ENCODE measurements around the gene METTL8. TPM values are rescaled to one million over a fixed set of nuclear protein-coding genes. Genes with fewer than 3 reads are reported as not detected.

The METTL8 gene
- polyA plus RNA-seq, 3 donors, result 3.3 to 9.8 (median 6.9) TPM

- H3K27ac Mint-ChIP-seq, result no peak overlapping the region
- H3K9me3 Mint-ChIP-seq, result peaks cover 0 to 5% (median 0%) of the 10 kb centered on the region in 7 donors
- no peak for TF ChIP-seq CTCF (IDR thresholded peaks at IDR 0.05)
- H3K27me3 ChIP-seq (ENCODE audit: control insufficient read depth in 2 of 2, insufficient read depth in 2 of 2, low read length in 2 of 2), result no peaks in the 10 kb centered on the region
- no peaks in the 10 kb centered on the region for H3K4me1 ChIP-seq (ENCODE audit: control insufficient read depth in 1 of 2, insufficient read depth in 2 of 2, low read length in 2 of 2)
- peaks cover 61 to 76% of the 10 kb centered on the region in 2 donors for H3K36me3 Mint-ChIP-seq
- no peaks in the 10 kb centered on the region for H3K4me1 Mint-ChIP-seq
- no peaks in the 10 kb centered on the region for H4K20me1 ChIP-seq (ENCODE audit: insufficient read depth, low read length)
- no peak overlapping the region for H3K4me2 ChIP-seq (replicated peaks; ENCODE audit: extremely low read depth, low read length, poor library complexity, severe bottlenecking)
- no peaks in the 10 kb centered on the region for H3K79me2 ChIP-seq (ENCODE audit: insufficient read depth, low read length)
- no peak for DNase-seq
- no peak overlapping the region for H3K9ac ChIP-seq (ENCODE audit: insufficient read depth, low read length, poor library complexity, severe bottlenecking)
- H3K27me3 Mint-ChIP-seq (ENCODE audit: low read depth in 3 of 3), result peaks cover 0 to 2% (median 0%) of the 10 kb centered on the region in 3 donors
- no peak overlapping the region for H2AFZ ChIP-seq (ENCODE audit: insufficient read depth, low read depth, low read length, poor library complexity, severe bottlenecking)
- no peak overlapping the region for H3K4me3 Mint-ChIP-seq
- no peak overlapping the region for H3K27ac ChIP-seq (ENCODE audit: low read depth in 1 of 2, low read length in 2 of 2)
- peaks cover 49 to 76% of the 10 kb centered on the region in 2 donors for H3K36me3 ChIP-seq (replicated peaks in 1 of 2; ENCODE audit: control insufficient read depth in 1 of 2, insufficient read depth in 2 of 2, low read length in 2 of 2)
- no peak overlapping the region for H3K4me3 ChIP-seq (replicated peaks in 1 of 3; ENCODE audit: low read depth in 2 of 3, low read length in 3 of 3)
- no peaks in the 10 kb centered on the region for H3K9me3 ChIP-seq (replicated peaks in 1 of 2; ENCODE audit: control insufficient read depth in 1 of 2, insufficient read depth in 1 of 2, low read length in 2 of 2)
- intact Hi-C loops (cut with micrococcal nuclease), result no loop called here
These were observed 17.3 kb upstream of the METTL8 start for GRCh38 chr2:171451074-171451473.

- no peaks in the 10 kb centered on the region for H3K9me3 ChIP-seq (replicated peaks in 1 of 2; ENCODE audit: control insufficient read depth in 1 of 2, insufficient read depth in 1 of 2, low read length in 2 of 2)
- H3K79me2 ChIP-seq (ENCODE audit: insufficient read depth, low read length), result no peaks in the 10 kb centered on the region
- no peak overlapping the region for H2AFZ ChIP-seq (ENCODE audit: insufficient read depth, low read depth, low read length, poor library complexity, severe bottlenecking)
- Mint-ChIP-seq H3K4me1 (no peaks in the 10 kb centered on the region), H3K4me3 (no peak overlapping the region), H3K27ac (no peak overlapping the region), H3K9me3 (no peaks in the 10 kb centered on the region), H3K36me3 (peaks cover 61 to 78% of the 10 kb centered on the region in 2 donors), H3K27me3 (ENCODE audit: low read depth in 3 of 3) (peaks cover 0 to 2% (median 0%) of the 10 kb centered on the region in 3 donors)
- no peaks in the 10 kb centered on the region for H3K4me1 ChIP-seq (ENCODE audit: control insufficient read depth in 1 of 2, insufficient read depth in 2 of 2, low read length in 2 of 2)
- no peak for TF ChIP-seq CTCF (IDR thresholded peaks at IDR 0.05)
- H4K20me1 ChIP-seq (ENCODE audit: insufficient read depth, low read length), result no peaks in the 10 kb centered on the region
- intact Hi-C loops (cut with micrococcal nuclease), result no loop called here
- H3K4me3 ChIP-seq (replicated peaks in 1 of 3; ENCODE audit: low read depth in 2 of 3, low read length in 3 of 3), result no peak overlapping the region
- WGBS (ENCODE audit: insufficient coverage), result 88% methylated on average over 2 of the region's 2 CpGs
- no peak overlapping the region for H3K4me2 ChIP-seq (replicated peaks; ENCODE audit: extremely low read depth, low read length, poor library complexity, severe bottlenecking)
- no peak overlapping the region for H3K9ac ChIP-seq (ENCODE audit: insufficient read depth, low read length, poor library complexity, severe bottlenecking)
- no peaks in the 10 kb centered on the region for H3K27me3 ChIP-seq (ENCODE audit: control insufficient read depth in 2 of 2, insufficient read depth in 2 of 2, low read length in 2 of 2)
- H3K36me3 ChIP-seq (replicated peaks in 1 of 2; ENCODE audit: control insufficient read depth in 1 of 2, insufficient read depth in 2 of 2, low read length in 2 of 2), result peaks cover 52 to 86% of the 10 kb centered on the region in 2 donors
- no peak for DNase-seq
- no peak overlapping the region for H3K27ac ChIP-seq (ENCODE audit: low read depth in 1 of 2, low read length in 2 of 2)
These were observed 13.9 kb upstream of the METTL8 start for GRCh38 chr2:171447675-171448074.

Measured in CD14-positive monocyte (primary cell).